ENCODE data around the gene VEZT. TPM values are rescaled to one million over a fixed set of nuclear protein-coding genes. Genes with fewer than 3 reads are reported as not detected.
"Not testable (repeated sequence)": the region's sequence is repeated elsewhere in the genome, so short reads cannot be mapped to it uniquely, and the experiment has no call there.

The VEZT gene
- total RNA-seq, 1 donor from 2014 or later = 42.0 TPM

DNA sequence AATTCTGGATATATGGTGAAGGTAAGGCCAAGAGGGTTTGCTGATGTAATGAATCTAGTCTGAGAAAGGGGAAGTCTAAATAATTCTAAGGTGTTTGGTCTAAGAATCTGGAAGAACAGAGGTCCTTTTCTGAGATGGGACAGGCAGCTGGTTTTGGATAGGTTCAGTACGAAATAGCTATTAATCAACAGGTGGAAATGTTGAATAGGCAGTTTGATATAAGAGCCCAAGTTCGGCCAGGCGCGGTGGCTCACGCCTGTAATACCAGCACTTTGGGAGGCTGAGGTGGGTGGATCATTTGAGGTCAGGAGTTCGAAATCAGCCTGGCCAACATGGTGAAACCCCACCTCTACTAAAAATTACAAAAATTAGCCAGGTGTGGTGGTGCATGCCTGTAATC is 97.1 kb downstream of the VEZT start:
- intact Hi-C loops (cut with micrococcal nuclease) = not testable (repeated sequence)

DNA sequence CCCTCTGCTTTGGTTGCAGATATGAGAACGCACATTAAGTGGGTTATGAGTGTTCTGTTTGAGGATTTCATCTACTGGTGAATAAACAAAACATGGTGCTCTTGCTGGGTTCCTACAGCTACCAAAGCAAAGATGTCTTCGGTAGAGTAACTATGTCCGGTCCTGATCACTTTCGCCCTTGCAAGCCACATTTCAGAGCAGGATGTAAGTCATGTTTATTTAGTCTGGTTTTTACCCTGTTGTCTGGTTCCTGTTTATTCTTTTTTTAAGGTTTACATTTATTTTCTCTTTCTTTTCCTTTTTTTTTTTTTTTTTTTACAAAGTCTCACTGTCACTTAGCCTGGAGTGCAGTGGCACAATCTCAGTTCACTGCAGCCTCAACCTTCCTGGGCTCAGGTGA is 99.2 kb downstream of the VEZT start:
- intact Hi-C loops (cut with micrococcal nuclease) = no loop called here

DNA sequence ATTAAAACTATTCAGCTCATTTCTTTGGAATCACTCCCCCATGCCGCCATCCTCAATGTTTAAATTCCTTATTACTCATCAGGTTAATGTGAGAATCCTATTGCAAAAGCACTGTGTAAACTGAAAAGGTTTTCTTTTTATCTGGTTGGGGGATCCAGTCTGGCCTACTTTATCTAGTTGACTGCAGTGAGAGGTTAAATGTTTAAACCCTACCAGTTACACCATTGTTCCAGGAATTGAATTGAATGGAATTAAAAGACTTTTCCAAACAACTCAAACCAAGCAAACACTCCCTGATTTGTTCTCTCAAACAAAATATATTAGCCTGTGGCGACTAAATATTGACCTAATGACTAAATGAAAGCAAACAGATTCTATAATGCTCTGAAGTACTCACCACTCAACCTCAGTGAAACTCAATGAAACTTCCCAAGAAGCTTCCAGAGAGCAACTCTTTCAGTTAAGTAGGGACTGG is 100.5 kb downstream of the VEZT start:
- intact Hi-C loops (cut with micrococcal nuclease) = no loop called here

DNA sequence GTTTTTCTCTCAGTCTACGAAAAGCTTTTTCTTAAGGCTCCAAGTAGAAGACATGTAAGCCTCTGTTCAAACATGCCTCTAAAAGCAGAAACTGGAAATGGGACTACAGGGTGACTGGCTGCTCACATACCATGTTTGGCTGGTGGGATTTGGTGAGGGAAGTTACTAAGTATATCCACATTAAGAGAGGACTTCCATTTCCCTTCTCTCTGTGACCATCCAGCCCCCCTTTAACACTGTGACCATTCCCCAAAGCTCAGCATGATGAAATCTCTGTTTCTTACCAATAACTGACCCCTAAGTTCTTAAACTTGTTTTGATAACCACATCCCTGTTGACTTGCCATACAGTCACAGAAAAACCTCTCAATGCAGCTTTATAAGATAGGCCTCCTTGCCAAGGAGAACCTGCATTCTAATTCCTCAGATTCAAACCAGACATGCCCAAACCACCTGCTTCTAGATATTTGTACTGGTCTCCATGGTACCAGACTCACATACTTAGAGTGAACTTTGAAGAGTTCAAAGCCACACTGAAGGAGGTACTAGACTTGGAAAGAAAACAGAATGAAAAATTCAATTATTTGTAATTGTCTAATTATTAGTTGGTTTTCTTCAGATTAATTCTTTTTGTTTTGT is 102.2 kb downstream of the VEZT start:
- intact Hi-C loops (cut with micrococcal nuclease) = no loop called here

DNA sequence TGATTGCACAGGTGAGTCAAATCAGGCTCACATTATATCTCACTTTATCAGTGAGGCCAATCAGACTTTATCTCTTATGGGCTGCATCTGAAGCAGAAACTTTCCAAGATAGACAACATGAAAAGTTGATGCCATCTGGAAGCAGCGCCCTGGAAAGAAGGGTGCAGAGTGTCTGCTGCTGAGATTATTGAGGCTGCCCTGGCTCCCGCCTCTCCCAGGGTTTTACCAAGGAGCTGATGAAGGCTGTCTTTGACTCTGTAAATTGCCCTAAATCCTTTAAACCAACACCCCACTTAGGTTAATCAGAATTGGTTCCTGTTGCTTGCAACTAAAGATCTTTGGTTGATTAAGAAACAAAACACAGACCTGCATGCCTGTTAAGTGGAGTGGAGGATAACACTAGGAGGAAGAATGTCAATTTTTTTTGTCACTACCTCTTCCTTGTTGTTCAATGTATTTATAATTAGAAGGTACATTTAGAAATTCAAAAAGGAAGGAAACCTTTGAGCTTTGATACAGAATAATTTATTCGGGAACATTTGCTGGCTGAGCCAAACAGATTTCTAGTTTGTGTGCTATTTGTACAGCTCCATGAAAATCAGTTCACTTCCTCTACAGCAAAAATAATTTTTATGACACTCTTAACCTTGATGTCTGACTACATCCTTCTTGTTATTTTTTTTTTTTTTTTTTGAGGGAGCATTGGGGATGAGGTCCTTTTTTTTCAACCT is 104.1 kb downstream of the VEZT start:
- intact Hi-C loops (cut with micrococcal nuclease) = no loop called here

DNA sequence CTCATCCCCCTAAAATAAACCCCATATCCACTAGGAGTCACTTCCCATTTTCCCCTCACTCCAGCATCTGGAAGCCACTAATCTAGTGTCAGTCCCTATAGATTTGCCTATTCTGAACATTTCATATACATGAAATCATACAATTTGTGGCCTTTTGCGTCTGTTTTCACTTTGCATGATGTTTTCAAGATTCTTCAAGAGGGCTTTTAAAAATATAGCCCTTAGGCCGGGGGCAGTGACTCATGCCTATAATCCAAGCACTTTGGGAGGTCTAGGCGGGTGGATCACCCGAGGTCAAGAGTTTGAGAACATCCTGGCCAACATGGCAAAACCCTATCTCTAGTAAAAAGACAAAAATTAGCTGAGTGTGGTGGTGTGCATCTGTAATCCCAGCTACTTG is 104.7 kb downstream of the VEZT start:
- intact Hi-C loops (cut with micrococcal nuclease) = no loop called here

DNA sequence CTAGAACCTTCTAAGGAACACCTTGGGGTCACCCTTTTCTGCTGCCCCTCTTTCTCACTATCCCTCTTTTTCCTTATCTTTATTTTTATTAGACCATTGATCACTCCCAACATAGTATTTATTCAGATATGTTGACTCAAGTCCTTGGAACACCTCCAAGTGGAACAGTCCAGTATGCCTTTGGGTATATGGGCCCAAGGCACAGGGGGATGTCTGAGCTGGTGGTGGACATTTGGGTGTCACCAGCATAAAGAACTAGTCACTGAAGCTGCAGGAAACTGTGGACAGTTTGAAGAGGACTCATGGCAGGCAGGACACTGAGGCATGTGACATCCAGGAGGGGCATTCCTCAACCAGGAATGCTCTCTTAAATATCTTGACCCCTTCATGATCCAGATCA is 105.6 kb downstream of the VEZT start:
- intact Hi-C loops (cut with micrococcal nuclease) = no loop called here

DNA sequence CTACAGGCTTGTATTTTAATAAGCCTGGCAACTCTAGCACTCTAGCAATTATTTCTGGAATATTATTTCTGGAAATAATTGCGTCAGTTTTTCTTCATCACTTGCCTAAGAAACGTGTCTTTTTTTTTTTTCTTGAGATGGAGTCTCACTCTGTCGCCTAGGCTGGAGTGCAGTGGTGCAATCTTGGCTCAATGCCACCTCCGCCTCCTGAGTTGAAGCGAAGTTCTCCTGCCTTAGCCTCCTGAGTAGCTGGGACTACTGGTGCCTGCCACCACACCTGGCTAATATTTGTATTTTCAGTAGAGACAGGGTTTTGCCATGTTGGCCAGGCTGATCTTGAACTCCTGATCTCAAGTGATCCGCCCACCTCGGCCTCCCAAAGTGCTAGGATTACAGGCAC is 106.6 kb downstream of the VEZT start:
- intact Hi-C loops (cut with micrococcal nuclease) = not testable (repeated sequence)

DNA sequence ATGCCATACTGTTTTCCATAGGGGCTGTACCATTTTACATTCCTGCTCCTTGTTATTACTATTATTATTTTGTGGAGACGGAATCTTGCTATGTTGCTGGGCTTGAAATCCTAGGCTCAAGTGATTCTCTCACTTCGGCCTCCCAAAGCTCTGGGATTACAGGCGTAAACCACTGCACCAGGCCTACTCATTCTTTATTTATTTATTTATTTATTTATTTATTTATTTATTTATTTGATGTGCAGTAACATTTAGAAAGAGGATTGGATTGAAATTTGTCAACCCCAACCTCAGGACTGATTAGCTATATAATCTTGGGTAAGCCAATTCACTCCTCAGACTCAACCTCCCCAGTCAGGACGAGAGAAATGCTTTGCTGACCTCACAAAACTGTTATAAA is 107.9 kb downstream of the VEZT start:
- intact Hi-C loops (cut with micrococcal nuclease) = no loop called here

DNA sequence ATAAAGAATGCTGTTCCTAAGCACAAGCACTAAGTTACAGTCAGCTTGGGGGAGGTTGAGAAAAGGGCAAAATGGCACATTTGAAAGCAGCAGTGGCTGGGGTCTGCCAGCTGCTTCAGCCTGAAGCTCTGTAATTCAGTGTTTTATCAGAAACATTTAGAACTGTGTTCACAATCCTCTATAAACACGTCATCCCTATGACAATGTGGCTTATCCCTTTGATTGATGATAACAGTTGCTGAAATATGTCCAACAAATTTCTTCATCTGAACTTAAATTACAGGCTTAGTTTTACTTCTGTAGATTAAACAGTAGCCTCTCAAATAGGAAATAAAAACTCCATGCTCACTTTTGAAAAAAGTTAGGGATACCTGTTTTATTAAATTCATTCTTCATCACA is 108.8 kb downstream of the VEZT start:
- intact Hi-C loops (cut with micrococcal nuclease) = no loop called here

DNA sequence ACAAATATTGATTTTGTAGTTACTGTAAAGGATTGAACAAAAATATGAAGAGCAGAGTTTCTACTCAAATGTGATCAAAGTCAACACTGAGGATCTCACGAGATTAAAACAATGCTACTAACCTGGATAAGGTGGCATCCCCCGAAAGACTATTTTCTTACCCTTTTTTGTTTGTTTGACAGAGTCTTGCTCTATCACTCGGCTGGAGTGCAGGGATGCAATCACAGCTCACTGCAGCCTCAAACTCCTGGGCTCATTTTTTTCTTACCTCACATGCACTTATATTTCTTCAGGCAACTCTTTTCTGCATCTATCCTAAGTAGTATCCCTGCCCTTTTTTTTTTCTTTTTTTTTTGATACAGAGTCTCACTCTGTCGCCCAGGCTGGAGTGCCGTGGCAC is 109.2 kb downstream of the VEZT start:
- intact Hi-C loops (cut with micrococcal nuclease) = no loop called here

DNA sequence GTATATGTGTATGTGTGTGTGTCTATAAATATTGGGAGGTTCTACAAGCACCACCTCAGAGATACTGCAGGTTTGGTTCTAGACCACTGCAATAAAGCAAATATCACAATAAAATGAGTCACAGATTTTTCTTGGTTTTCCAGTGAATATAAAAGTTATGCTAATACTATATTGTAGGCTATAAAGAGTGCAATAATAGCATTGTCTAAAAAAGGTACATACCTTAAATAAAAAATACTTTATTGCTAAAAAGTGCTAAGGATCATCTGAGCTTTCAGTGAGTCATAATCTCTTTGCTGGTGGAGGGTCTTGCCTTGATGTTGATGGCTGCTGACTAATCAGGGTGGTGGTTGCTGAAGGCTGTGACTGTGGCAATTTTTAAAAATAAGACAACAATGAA is 111.1 kb downstream of the VEZT start:
- intact Hi-C loops (cut with micrococcal nuclease) = no loop called here

DNA sequence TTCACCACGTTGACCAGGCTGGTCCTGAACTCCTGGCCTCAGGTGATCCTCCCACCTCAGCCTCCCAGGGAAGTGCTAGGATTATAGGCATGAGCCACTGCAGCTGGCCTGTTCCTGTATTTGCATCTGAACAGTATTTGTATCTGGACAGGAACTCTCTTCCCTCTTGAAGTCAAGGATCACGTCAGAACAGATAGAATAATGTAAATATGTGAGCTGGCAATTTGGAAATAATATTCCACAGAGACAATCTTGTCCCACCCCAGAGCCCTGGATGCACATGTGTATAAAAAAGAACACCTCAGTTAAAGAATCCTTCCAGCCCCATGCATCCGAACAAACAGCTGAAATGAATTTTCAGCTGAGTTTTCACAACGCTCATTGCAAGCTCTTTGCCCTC is 118.3 kb downstream of the VEZT start:
- intact Hi-C loops (cut with micrococcal nuclease) = loop anchor here (10.0 kb wide), 2 partner anchors 199 to 221 kb away; no protein-coding TSS in a partner anchor

DNA sequence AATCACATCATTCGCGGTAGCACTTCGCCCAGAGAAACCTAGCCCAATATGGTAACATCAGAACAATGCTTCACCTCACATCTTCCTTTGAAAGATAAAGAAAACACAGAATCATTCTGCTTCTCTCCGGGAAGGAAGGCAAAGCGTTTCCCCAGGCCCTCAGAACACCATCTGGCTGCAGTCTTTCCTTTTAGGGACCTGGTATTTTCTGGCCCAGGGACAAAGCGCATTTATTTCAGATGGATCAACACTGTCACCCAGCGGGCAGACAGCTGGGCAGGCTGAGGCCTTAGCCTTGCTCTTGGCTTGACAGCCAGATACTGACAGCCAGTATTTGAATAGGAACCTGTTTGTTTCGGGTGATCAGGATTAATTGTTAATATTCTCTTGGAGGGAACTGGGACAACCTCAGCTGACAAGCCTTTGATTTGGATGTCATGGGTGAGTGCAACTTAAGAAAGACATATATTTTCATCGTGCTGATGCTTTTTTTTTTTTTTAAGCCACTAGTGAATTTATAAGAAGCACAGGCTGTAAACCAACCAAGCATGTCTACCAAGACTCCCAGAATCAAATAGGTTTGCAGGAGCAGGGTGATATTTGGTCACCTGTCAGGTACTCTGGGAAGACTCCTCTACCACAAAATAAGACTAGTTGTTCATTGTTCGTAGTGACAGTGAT is 118.9 kb downstream of the VEZT start:
- intact Hi-C loops (cut with micrococcal nuclease) = loop anchor here (10.0 kb wide), 2 partner anchors 198 to 222 kb away; no protein-coding TSS in a partner anchor

DNA sequence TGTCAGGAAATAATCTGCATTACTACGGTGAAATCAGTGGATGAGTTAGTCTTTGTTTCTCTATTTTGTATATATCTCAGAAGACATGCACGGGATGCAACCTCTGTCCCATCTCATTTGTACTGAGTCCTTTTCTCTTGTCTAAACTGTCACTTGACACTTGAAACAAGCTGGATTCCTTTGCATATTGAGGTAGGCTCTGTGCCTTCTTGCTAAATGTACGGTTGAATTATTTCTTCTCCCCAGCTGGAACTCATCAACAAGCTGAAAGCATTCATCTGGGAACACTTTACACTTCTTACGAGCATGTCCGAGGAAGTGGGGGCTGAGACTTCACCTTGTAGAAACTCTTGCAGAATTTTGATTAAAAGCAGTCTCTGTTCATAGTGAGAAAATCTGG is 119.5 kb downstream of the VEZT start:
- intact Hi-C loops (cut with micrococcal nuclease) = loop anchor here (10.0 kb wide), 2 partner anchors 198 to 222 kb away; no protein-coding TSS in a partner anchor

DNA sequence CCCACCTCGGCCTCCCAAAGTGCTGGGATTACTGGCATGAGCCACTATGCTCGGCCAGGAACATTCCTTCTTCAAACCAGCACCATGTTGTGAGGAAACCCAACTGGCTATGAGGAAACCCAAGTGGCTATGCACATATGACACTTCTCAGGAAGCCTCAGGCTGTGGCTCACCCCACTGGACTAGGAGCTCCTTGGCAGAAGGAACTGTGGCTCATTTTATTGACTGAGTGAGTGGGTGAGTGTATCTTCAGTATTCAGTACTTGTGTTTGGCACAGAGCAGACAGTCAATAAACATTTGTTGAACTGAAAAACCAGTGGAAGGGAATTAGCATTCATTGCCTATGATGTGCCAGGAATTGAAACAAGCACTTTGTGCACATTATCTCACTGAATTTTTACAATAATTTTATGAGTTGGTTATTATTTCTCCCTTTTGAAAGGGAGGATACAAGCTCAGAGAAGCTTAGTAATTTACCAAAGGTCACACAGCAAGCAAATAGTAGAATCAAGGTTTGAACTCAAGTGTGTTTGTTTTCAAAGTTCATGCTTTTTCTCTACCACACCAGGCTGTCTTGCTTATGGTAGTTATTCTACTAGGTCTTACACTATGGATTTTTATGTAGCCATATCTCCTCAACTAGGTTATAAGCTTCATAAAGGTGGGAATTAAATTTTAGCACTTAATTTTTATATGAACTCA is 121.6 kb downstream of the VEZT start:
- intact Hi-C loops (cut with micrococcal nuclease) = loop anchor here (10.0 kb wide), 2 partner anchors 196 to 224 kb away; no protein-coding TSS in a partner anchor

DNA sequence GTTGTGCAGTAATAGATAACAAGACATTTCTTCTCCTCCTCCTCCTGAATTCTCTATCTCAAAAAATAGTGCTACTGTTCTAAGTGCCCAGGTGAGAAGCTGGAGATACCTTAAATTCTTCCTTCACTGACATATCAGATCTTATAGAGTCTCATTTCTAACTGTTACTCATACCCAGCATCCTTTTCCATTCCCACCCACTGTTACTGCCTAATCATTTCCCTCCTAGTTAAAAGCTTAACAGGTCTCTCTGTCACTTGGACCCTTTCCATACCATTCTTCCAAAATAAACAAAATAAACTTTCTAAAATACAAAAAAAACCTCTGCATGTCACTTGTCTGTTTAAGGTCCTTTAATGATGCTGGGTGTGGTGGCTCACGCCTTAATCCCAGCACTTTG is 124.4 kb downstream of the VEZT start:
- intact Hi-C loops (cut with micrococcal nuclease) = no loop called here

DNA sequence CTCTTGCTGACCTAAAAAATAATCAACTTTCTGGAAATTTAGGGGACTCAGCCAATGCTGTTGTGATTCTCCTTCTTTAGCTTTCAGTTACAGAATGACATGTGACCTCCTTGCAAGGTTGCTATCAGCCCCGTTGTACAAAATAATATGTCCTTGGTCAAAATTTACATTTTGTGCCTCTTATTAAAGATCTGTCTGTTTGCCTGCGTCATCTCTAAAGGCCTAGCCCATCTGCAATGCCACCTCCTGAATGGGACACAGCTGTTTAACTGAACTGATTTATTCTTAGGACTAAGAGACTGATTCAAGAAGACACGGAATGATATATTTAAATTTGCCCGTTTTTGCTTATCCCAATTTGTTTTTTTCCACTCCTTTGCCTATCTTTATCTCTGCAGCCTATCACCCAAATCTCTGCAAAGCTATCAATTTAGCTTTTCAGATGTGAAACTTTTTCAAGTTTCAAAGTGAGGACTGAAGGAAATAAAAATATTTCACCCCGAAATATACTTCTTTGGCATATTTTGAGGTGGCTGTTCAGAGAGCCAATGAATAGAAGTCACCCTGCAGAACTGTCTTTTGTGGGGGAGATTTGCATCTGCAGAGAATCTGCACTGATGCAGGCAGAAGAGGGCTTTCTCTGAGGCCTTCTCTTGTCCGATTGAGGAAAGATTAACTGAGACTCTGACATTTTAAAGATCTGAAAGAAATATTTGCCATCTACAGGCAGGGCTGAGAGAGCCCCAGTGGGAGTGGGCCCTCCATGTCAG is 126.0 kb downstream of the VEZT start:
- intact Hi-C loops (cut with micrococcal nuclease) = no loop called here

DNA sequence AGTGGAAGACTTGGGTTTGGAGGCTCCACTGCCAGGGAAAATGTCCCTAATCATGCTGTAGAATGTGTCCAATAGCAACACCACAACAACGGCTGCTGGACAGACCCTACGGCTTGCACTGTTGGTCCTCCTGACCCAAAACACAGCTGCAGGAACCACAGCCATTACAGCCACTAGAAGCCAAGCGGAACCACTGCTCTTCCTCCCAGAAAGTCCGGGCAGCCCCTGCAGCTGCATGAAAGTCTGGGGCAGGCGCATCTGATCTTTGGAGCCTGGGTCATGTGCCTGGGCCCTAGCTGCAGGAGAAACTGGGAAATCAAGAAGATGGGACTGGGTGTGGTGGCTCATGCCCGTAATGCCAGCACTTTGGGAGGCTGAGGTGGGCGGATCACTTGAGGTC is 131.7 kb downstream of the VEZT start:
- intact Hi-C loops (cut with micrococcal nuclease) = no loop called here

DNA sequence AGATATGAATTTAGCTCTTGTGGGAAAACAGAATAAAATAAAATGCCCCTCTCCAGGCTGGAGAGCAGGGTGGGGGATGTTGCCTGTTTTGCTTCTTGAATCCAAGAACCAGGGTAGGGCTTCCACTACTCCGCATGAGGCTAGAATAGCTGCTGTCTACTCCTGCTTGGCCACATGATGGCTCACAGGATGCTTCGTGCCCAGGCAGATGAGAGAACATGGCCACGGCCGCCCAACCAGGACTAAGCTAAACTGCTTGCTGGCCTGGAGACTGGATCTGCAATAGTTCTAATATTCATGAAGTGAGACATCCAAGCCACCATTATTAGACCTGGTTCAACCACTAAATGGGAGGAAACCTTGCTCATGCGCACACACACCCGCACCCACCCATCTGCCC is 134.1 kb downstream of the VEZT start:
- intact Hi-C loops (cut with micrococcal nuclease) = no loop called here
